GM19463 (cell line): ENCODE measurements around the gene PPIA.
A peak's percentile ranks its signal among the peaks of the same experiment; 100 is the strongest.
"Not testable (repeated sequence)": the region's sequence is repeated elsewhere in the genome, so short reads cannot be mapped to it uniquely, and the experiment has no call there.

Source experiments
- ATAC-seq: cut with Tn5 transposase; IDR thresholded peaks from one replicate; pipeline ENCODE4 v1.9.1; 2021; ENCODE audit warnings: mild to moderate bottlenecking, moderate library complexity; ENCODE audit not compliant: unreplicated experiment

The PPIA gene

GRCh38 chr7:44762726-44763522 is 33.6 kb upstream of the PPIA start:
- no peak for ATAC-seq

GRCh38 chr7:44764081-44764480 is 32.4 kb upstream of the PPIA start:
- no peak for ATAC-seq

GRCh38 chr7:44764665-44765578 is 31.6 kb upstream of the PPIA start:
- no peak for ATAC-seq

- no peak for ATAC-seq
Measured at GRCh38 chr7:44765579-44766415, 30.7 kb upstream of the PPIA start.

- no peak for ATAC-seq
Measured at GRCh38 chr7:44766416-44766801, 30.1 kb upstream of the PPIA start.

- ATAC-seq, result no peak
Measured at GRCh38 chr7:44767134-44767911, 29.2 kb upstream of the PPIA start.

- ATAC-seq, result peak; percentile 65
Measured at GRCh38 chr7:44767912-44768627, 28.4 kb upstream of the PPIA start.

GRCh38 chr7:44768628-44769371 is 27.7 kb upstream of the PPIA start:
- no peak for ATAC-seq

GRCh38 chr7:44769376-44769775 is 27.1 kb upstream of the PPIA start:
- no peak for ATAC-seq

- peak; percentile 62 for ATAC-seq
Measured at GRCh38 chr7:44769776-44770294, 26.6 kb upstream of the PPIA start.

- ATAC-seq, result no peak
Measured at GRCh38 chr7:44771358-44771757, 25.1 kb upstream of the PPIA start.

- no peak for ATAC-seq
Measured at GRCh38 chr7:44772440-44772839, 24.0 kb upstream of the PPIA start.

GRCh38 chr7:44772867-44773266 is 23.6 kb upstream of the PPIA start:
- ATAC-seq, result no peak

GRCh38 chr7:44774486-44774885 is 22.0 kb upstream of the PPIA start:
- not testable (repeated sequence) for ATAC-seq

GRCh38 chr7:44775383-44776107 is 20.9 kb upstream of the PPIA start:
- ATAC-seq, result no peak

- no peak for ATAC-seq
Measured at GRCh38 chr7:44776211-44776610, 20.3 kb upstream of the PPIA start.

GRCh38 chr7:44782460-44782859 is 14.0 kb upstream of the PPIA start:
- no peak for ATAC-seq

GRCh38 chr7:44783407-44783806 is 13.1 kb upstream of the PPIA start:
- ATAC-seq, result no peak
